ENCODE results near the gene TSPAN5. TPM values are rescaled to one million over a fixed set of nuclear protein-coding genes. Genes with fewer than 3 reads are reported as not detected.

The TSPAN5 gene
- total RNA-seq, 1 donor from 2014 or later: 61.4 TPM

- no peak for TF ChIP-seq EZH2 (IDR thresholded peaks at IDR 0.05; ENCODE audit: insufficient read depth, low read length)
- no peak for TF ChIP-seq CTCF (IDR thresholded peaks at IDR 0.05; ENCODE audit: insufficient read depth, low read depth, low read length)
- H3K4me2 ChIP-seq (ENCODE audit: low read length): no peak overlapping the region
- peaks cover 15% of the 10 kb centered on the region for H3K36me3 Mint-ChIP-seq (ENCODE audit: low read depth, unreplicated experiment)
- DNase-seq (ENCODE audit: low read depth) (no peak), FAIRE-seq (no peak)
- H2AFZ ChIP-seq (ENCODE audit: low read depth, low read length): no peak overlapping the region
- no peak overlapping the region for H3K4me3 Mint-ChIP-seq (ENCODE audit: unreplicated experiment)
- H3K4me1 Mint-ChIP-seq (ENCODE audit: low read depth, unreplicated experiment): peaks cover 41% of the 10 kb centered on the region
- H3K9me3 Mint-ChIP-seq (ENCODE audit: unreplicated experiment): peaks cover 1% of the 10 kb centered on the region
- no peaks in the 10 kb centered on the region for H4K20me1 ChIP-seq (ENCODE audit: insufficient read depth, low read length)
- H3K9ac ChIP-seq (ENCODE audit: low read length): no peak overlapping the region
- H3K27ac Mint-ChIP-seq (ENCODE audit: unreplicated experiment): peak overlapping the region; percentile 62
- H3K27me3 Mint-ChIP-seq (ENCODE audit: low read depth, unreplicated experiment): no peaks in the 10 kb centered on the region
- peaks cover 85% of the 10 kb centered on the region for H3K79me2 ChIP-seq (ENCODE audit: insufficient read depth, low read length)
- peaks cover 21% of the 10 kb centered on the region for H3K4me1 ChIP-seq (ENCODE audit: insufficient read depth, low read length)
- H3K27me3 ChIP-seq (ENCODE audit: insufficient read depth, low read length): no peaks in the 10 kb centered on the region
- no peak overlapping the region for H3K4me3 ChIP-seq (ENCODE audit: insufficient read depth, low read depth, low read length)
- H3K9me3 ChIP-seq (ENCODE audit: insufficient read depth, low read depth, low read length): no peaks in the 10 kb centered on the region
- H3K27ac ChIP-seq (ENCODE audit: low read depth, low read length): no peak overlapping the region
- H3K36me3 ChIP-seq (ENCODE audit: insufficient read depth, low read length): no peaks in the 10 kb centered on the region
These were observed 168.2 kb downstream of the TSPAN5 start for GRCh38 chr4:98490251-98490650.

- Histone ChIP-seq H3K4me1 (ENCODE audit: insufficient read depth, low read length) (peaks cover 32% of the 10 kb centered on the region), H3K4me2 (ENCODE audit: low read length) (no peak overlapping the region), H3K27me3 (ENCODE audit: insufficient read depth, low read length) (no peaks in the 10 kb centered on the region), H3K79me2 (ENCODE audit: insufficient read depth, low read length) (peaks cover 72% of the 10 kb centered on the region), H3K36me3 (ENCODE audit: insufficient read depth, low read length) (no peaks in the 10 kb centered on the region), H3K4me3 (ENCODE audit: insufficient read depth, low read depth, low read length) (no peak overlapping the region), H4K20me1 (ENCODE audit: insufficient read depth, low read length) (no peaks in the 10 kb centered on the region), H3K9ac (ENCODE audit: low read length) (no peak overlapping the region), H3K9me3 (ENCODE audit: insufficient read depth, low read depth, low read length) (no peaks in the 10 kb centered on the region), H3K27ac (ENCODE audit: low read depth, low read length) (no peak overlapping the region), H2AFZ (ENCODE audit: low read depth, low read length) (no peak overlapping the region)
- H3K4me1 Mint-ChIP-seq (ENCODE audit: low read depth, unreplicated experiment): peaks cover 42% of the 10 kb centered on the region
- no peaks in the 10 kb centered on the region for H3K27me3 Mint-ChIP-seq (ENCODE audit: low read depth, unreplicated experiment)
- no peak for FAIRE-seq
- H3K36me3 Mint-ChIP-seq (ENCODE audit: low read depth, unreplicated experiment): peaks cover 18% of the 10 kb centered on the region
- no peak overlapping the region for H3K27ac Mint-ChIP-seq (ENCODE audit: unreplicated experiment)
- H3K9me3 Mint-ChIP-seq (ENCODE audit: unreplicated experiment): peaks cover 3% of the 10 kb centered on the region
- H3K4me3 Mint-ChIP-seq (ENCODE audit: unreplicated experiment): no peak overlapping the region
- no peak for DNase-seq (ENCODE audit: low read depth)
- TF ChIP-seq EZH2 (IDR thresholded peaks at IDR 0.05; ENCODE audit: insufficient read depth, low read length) (no peak), CTCF (IDR thresholded peaks at IDR 0.05; ENCODE audit: insufficient read depth, low read depth, low read length) (no peak)
These were observed 172.5 kb downstream of the TSPAN5 start for GRCh38 chr4:98485816-98486345.

GRCh38 chr4:98484031-98484430, 174.4 kb downstream of the TSPAN5 start:
- Histone ChIP-seq H3K4me3 (ENCODE audit: insufficient read depth, low read depth, low read length) (no peak overlapping the region), H3K27me3 (ENCODE audit: insufficient read depth, low read length) (no peaks in the 10 kb centered on the region), H3K9me3 (ENCODE audit: insufficient read depth, low read depth, low read length) (no peaks in the 10 kb centered on the region), H3K4me1 (ENCODE audit: insufficient read depth, low read length) (peaks cover 36% of the 10 kb centered on the region), H3K79me2 (ENCODE audit: insufficient read depth, low read length) (peaks cover 65% of the 10 kb centered on the region), H3K9ac (ENCODE audit: low read length) (peak overlapping the region; percentile 70), H3K27ac (ENCODE audit: low read depth, low read length) (peak overlapping the region; percentile 94), H2AFZ (ENCODE audit: low read depth, low read length) (no peak overlapping the region), H4K20me1 (ENCODE audit: insufficient read depth, low read length) (no peaks in the 10 kb centered on the region), H3K36me3 (ENCODE audit: insufficient read depth, low read length) (no peaks in the 10 kb centered on the region), H3K4me2 (ENCODE audit: low read length) (peak overlapping the region; percentile 79)
- no peak overlapping the region for H3K27ac Mint-ChIP-seq (ENCODE audit: unreplicated experiment)
- no peaks in the 10 kb centered on the region for H3K27me3 Mint-ChIP-seq (ENCODE audit: low read depth, unreplicated experiment)
- peak; percentile 66 for DNase-seq (ENCODE audit: low read depth)
- peak; percentile 50 for FAIRE-seq
- H3K36me3 Mint-ChIP-seq (ENCODE audit: low read depth, unreplicated experiment): peaks cover 17% of the 10 kb centered on the region
- peaks cover 43% of the 10 kb centered on the region for H3K4me1 Mint-ChIP-seq (ENCODE audit: low read depth, unreplicated experiment)
- H3K9me3 Mint-ChIP-seq (ENCODE audit: unreplicated experiment): peaks cover 3% of the 10 kb centered on the region
- no peak for TF ChIP-seq EZH2 (IDR thresholded peaks at IDR 0.05; ENCODE audit: insufficient read depth, low read length)
- TF ChIP-seq CTCF (IDR thresholded peaks at IDR 0.05; ENCODE audit: insufficient read depth, low read depth, low read length): no peak
- no peak overlapping the region for H3K4me3 Mint-ChIP-seq (ENCODE audit: unreplicated experiment)
